HG02938 (cell line): Measurements from ENCODE around the gene TARS1.

Experiments used
- ATAC-seq: cut with Tn5 transposase; IDR thresholded peaks from one replicate; pipeline ENCODE4 v1.9.1; 2021; ENCODE audit warnings: mild to moderate bottlenecking, moderate library complexity; ENCODE audit not compliant: unreplicated experiment

TARS1 gene

DNA sequence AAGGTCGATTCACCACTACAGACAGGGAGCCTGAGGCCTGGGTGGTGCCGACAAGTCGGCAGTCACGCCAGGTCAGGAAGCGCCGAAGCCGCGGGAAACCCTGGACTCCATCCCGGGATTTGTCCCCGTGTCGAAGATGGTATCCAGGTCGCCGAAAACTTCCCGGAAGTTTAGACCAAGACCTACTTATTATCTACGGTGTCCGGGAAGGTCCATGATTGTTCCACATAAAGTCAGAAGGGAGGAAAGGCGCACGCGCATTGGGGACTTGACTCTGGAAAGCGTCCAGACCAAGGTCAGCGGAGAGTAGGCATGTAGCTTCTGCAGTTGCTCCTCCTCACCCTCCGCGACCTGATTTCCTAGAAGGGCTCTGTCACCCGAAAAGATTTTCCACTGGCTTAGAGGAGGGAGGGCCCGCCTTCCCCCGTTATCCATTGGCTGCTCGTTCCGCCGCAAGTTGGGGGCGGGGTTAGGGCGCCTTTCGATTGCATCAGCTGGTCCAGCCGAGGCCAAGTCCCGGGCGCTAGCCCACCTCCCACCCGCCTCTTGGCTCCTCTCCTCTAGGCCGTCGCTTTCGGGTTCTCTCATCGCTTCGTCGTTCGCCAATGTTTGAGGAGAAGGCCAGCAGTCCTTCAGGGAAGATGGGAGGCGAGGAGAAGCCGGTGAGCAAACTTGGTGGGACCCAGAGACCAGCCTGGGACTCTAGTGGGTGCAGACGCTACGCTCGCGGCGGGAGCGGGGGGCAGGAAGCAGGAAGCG is at the start of gene TARS1:
TARS1 (plus strand) TSS at position 484 of the 759 bp plus-strand sequence; CDS start at position 606, 122 bp downstream.
- ATAC-seq, result peak; percentile 95

DNA sequence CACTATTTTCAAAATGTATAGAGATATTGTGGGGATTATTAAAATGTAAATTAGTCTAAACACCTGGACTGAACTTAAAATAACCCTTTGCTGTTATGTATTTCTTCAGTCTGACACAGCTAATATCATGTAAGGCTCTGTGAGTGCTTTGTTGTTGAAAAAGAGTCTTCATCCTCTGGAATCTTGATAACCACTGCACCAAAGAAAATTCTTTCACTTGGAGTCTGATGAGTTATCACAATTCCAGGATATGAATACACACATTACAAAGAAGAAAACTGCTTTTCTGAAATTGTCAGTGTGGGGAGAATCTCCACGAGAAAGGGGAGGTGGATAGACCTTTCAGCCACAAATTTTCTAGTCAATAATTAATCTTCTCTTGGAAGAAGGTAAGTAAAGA is 42.3 kb upstream of the TARS1 start:
- no peak for ATAC-seq

DNA sequence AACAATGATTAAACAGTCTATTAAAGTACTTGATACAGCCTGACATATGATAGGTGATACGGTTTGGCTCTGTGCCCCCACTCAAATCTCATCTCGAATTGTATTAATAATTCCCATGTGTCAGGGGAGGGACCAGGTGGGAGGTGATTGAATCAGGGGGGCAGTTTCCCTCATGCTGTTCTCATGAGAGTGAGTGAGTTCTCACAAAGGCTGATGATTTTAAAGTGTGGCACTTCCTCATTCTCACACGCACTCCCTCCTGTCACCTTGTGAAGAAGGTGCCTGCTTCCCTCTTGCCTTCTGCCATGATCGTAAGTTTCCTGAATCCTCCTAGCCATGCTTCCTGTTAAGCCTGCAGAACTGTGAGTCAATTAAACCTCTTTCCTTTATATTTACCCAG is 40.1 kb upstream of the TARS1 start:
- ATAC-seq, result no peak

DNA sequence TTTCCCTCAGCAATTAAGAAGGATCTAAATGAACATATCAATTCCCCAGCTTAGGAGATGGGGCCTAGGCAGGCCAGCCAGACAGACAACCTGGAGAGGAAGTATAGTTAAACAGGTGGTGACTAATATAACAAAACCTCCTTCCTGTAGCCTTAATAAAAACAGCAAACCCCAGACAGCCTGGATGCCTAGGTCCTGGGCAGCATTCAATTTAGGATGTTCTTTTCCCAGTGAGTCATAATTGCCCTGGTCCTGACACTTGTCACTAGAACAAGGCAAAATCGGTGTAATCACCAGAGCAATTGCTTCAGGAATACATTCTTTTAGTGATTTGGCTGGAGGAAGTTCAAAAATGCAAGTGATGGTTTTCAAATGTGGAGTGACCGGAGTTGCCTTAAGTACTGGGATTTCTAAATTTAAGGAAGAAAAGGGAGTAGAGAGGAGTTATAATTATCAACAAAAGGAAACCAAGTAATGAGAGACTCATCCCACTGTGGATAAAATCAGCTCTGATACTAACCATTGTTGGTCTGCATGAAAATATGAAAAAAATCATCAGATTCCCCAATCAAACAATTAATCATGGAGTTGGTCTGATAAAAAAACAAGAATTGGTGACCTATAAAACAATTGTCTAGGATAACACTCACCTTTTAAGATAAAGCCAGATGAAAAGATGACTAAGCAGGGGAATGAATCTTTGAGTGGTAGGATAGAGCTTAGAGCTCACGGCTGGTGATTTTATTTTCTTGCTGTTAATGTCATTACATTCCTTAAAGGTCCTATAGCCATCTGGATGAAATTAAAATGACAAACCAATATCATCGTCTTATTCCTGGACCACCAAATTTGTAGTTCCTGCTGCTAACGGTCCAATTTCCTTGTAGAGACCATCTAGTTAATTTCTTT is 39.0 kb upstream of the TARS1 start:
- ATAC-seq, result no peak

DNA sequence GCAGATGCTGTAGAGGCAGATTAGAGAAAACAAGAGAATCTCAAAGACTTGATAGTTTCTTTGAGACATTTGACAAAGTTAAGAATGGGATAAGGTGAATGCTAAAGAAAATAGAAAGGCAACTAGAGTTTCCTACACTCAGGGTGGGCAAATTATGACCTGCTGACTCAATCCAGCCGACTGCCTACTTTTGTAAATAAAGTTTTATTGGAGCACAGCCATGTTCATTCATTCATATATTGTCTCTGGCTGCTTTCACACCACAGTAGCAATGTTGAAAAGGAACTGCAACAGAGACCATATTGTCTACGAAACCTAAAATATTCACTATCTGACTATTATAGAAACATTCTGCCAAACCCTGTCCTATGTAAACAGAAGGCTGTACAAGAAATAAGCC is 37.6 kb upstream of the TARS1 start:
- no peak for ATAC-seq

DNA sequence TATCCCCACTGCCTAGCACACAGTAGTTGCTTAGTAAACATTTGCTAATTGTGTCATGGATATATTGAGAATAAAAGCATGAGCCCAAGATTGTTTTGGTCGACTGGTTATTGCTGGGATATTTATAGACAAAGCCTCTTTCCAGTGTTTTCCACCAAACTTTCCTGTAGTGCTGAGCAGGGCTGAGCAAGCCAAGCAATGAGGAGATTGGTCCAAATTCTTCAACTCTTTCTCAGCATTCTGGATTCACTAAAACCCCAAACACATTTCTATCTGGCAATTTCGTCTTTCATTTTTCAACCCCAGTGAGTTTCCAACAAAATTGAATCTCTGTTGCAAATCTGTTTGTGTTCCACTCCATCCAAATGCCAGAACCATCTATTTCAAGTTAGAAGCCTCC is 31.9 kb upstream of the TARS1 start:
- no peak for ATAC-seq

DNA sequence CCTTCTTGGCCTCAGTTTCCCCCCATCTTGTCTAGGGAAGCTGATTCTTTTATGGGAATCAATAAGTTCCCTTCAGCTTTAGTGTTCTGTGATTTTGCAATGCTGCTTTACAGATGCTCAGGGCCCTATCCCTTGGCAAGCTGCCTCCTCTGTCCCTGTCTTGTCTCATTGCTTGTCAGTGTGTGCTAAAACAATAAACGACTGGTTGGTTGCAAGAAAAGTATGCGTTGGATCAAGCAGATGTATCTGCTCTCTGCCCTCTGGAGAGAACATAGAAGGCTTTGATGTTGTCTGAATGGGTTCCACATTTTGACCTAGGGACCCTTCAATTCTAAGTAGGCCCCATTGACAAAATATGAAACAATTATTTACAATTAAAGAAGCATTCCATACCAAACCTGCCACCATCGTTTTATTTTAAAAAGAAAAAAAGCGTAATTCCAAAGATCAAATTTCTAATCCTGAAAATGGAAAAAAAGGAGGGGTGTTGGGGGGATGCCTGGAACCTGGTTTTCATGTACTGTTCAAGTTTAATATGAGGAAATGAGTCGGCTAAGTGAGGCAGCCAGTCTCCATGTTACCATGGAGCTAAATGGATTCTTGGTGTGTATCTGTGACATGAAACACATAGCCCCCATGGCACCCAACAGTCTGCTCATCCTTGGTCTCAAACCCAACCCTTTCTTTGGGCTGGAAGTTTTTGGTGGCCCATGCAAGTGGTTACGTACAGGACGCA is 31.2 kb upstream of the TARS1 start:
- ATAC-seq, result no peak

DNA sequence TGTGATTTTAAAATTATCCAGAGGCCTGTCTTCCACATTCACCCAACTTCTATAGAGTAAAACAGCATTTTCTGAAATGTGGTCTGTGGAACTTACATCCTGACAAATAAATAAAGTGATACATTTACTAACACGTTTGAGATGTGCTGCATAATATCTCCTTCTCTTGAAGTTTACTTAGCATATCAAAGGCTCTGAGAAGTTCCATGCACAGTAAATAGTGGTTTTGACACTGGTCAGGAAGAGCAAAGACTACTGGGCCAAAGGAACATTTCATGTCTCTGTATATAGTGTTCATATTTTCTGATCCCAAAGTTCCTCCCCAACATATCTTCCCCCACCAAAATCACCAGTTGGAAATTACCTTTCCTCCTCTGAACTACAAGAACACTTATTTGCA is 30.5 kb upstream of the TARS1 start:
- no peak for ATAC-seq

DNA sequence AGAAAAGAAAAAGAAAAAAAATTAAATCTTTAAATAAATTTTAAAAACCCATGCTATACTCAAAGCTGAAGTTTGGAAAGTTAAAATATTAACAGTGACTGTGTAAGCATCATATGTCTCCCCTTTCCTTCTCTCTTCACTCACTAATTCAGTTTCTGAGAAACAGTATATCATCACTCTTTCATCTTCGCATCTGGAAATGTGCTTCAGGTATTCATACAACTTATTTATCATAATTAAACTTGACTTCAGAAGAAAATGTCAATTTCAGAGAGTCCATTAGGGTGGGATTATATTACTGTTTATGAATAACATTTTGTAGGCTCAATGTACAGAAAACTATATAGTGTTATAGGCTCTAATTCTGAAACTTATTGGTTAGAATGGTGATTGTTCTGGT is 29.3 kb upstream of the TARS1 start:
- no peak for ATAC-seq

DNA sequence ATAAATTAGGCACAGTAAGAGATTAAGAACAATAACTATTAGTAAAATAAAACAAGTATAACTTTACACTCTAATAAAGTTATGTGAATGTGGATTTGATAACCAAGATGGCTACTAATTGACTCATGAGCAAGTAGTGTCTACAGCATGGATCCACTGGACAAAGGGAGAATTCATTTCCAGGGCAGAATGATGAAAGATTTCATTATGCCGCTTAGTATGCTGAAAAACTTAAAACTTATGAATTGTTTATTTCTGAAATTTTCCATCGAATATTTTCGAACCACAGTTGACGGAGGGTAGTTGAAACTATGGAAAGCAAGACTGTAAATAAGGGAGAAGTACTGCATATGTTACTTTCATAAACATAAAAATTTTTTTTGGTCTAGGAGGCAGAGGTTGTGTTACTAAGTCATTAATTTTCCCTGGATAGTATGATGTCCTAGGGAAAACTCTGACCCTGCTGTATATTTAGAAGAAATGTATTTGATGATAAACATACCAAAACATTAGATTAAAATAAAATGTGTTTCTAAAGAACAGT is 24.9 kb upstream of the TARS1 start:
- no peak for ATAC-seq

DNA sequence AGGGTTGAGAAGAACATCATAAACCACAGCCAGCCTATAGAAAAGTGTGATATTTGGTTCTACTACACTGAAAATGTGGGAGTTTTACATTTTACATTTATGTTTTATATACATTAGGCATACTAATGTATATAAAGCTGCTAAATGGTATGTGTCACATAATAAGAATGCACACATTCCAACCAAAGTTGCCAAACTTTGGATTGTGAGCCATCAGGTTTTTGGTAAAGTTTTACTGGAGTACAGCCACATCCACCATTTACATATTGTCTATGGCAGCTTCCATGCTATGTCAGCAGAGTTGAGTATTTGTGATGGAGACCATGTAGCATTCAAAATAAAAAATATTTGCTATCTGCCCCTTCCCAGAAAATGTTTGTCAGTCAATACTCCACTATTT is 23.1 kb upstream of the TARS1 start:
- ATAC-seq, result no peak

DNA sequence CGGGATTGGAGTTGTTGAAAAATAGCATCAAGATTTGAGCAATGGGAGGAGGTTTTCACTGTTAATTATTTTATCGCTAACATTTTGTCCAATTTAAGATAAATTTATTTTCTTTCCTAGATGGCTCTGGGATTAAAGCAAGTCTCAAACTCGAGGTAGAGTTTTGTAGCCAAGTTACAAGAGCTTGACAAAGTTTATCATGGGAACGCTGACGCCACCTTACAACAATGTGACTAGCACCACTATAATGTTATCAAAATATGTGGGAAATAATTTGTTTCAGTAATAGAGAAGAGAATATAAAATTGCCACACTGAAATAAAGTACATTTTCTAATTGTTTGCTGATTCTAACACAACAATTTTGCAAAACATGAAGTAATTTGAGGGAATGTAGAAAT is 19.8 kb upstream of the TARS1 start:
- no peak for ATAC-seq

DNA sequence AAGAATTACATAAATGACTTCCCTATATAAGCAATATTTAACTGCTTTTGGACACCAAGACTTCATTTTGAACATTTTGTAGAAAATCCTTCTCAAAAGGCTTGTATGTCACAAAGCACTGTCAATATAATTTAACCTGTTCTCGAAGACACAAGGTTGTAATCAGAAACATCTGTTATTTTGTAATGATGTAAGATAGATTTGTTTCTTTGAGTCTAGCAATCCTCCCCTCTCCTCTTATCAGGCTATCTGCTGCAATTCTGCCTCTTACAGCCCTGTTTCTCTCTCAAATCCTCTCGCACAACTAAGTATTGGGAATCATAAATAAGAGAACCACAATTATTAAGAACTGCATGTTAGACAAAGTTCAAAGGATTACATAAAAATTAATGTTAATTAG is 18.6 kb upstream of the TARS1 start:
- ATAC-seq, result no peak

DNA sequence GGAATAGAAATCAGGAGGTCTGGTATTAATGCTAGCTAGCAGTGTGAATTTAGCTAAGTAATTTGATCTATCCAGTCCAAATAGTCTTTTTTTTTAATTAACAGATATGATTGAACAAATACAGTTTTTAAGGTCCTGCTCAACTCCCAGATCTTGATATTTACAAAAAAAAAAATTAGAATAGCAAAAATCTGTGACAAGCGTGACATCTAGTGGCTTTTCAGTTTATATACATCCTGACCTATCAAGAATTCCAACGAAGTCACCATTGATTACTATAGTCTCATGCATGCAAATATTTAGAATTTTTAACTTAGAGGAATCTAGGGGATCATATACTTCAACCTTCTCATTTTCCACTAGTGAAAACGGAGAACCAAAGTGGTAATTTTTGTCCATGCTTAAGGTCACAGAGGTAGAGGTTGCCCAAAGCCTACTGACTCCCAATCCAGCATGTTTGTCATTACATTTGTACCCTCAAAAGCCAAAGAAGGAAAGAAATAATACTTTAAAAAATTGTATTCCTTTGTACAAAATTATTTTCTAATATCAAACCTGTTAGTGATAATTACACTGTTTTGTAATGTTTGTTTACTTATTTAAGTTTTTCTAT is 17.6 kb upstream of the TARS1 start:
- ATAC-seq, result no peak

DNA sequence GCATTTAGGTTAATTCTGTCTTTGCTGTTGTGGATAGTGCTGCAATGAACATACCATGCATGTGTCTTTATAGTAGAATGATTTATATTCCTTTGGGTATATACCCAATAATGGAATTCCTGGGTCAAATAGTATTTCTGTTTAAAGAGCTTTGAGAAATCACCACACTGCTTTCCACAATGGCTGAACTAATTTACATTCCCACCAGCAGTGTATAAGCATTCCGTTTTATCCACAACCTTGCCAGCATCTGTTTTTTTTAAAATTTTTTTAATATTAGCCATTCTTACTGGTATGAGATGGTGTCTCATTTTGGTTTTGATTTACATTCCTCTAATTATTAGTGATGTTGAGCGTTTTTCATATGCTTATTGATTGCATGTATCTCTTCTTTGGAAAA is 15.5 kb upstream of the TARS1 start:
- ATAC-seq, result no peak

DNA sequence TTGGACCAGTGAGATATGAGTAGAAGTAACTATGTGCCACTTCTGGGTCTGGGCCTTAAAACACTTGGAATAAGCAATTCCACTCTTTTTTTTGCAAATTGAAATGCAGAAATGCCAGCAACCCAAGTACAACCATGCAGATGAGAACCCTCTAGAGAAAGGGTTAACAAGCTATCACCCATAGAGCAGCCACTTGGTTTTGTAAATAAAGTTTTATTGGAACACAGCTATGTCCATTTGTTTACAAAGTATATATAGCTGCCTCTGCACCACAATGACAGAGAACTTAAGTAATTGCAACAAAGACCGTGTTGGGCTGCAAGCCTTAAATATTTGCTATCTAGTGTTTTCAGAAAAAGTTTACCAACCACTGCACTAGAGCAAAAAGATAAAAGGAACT is 9.8 kb upstream of the TARS1 start:
- no peak for ATAC-seq

DNA sequence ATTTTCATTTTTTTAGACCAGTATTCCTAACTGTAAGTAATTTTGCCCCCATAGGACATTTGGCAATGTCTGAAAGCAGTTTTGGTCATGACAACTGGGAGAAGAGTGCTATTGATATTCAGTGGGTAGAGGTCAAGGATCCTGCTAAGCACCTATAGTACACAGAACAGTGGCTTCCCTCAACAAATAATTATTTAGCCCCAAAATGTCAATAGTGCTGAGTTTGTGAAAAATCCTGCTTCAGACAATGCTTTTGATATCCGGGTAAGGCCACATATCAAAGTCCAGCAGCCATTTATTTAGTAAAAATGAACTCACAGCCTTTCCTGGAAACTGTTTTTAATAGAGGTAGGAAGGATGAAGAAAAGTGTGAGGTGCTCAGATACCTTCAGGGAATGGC is 8.1 kb upstream of the TARS1 start:
- ATAC-seq, result no peak

DNA sequence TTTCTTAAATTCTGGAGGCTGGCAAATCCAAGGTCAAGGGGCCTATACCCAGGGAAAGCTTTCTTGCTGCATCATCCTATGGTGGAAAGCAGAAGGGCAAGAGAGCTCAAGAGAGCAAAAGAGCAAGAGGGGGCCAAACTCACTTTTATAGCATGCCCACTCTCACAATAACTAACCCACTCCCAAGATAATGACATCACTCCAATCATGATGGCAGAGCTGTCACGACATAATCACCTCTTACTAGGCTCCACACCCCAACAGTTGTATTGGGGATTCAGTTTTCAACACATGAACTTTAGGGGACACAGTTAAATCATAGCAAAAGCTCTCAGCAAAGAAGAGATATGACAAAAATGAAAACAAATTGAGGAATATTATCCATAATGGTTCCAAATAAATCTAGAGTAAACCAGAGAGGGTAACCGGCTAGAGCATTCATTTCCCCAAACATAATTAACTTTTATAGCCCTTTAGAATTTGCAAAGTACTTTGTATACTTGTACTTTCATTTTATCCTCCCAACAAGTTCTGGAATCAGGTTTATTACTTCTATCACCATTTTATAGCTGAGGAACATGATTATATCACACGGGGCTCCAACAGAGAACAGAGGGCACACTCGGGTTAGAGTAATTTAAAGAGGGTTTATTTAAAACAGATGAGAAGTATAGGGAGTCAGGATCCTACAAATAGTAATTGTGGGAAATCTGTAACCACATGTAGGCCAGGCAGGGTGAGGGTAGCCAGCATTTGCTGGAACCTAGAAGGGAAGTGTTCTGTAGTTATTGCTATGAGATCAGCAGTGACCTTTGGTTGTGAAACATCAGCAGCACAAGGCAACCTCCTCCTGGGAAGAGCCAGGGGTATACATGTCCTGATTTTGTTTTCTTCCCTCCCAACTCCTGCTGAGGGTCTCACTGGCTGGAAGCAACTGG is 7.2 kb upstream of the TARS1 start:
- ATAC-seq, result no peak

DNA sequence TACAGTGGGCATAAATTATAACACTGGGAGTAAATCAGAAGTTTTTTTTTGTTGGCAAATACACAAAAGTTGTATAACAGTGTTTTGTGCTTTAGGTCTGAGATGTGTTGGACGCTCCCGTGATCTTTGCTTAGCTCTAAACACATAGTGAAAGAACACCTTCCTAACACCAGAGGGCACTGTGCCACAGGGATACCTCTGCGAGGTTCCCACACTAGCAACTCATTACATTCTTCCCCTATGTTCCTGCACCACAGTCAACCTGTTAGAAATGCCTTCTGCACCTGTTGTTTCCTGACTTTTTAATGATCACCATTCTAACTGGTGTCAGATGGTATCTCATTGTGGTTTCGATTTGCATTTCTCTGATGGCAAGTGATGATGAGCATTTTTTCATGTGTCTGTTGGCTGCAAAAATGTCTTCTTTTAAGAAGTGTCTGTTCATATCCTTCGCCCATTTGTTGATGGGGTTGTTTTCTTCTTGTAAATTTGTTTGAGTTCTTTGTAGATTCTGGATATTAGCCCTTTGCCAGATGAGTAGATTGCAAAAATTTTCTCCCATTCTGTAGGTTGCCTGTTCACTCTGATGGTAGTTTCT is 4.8 kb upstream of the TARS1 start:
- peak; percentile 48 for ATAC-seq
